Measurements from ENCODE around the gene TENM4. TPM values are rescaled to one million over a fixed set of nuclear protein-coding genes. Genes with fewer than 3 reads are reported as not detected.

TENM4 gene
- total and polyA plus RNA-seq, 2 of the 13 experiments (the other 11 are each of a cell fraction or from before 2014, with no cell fraction given) = not detected

DNA sequence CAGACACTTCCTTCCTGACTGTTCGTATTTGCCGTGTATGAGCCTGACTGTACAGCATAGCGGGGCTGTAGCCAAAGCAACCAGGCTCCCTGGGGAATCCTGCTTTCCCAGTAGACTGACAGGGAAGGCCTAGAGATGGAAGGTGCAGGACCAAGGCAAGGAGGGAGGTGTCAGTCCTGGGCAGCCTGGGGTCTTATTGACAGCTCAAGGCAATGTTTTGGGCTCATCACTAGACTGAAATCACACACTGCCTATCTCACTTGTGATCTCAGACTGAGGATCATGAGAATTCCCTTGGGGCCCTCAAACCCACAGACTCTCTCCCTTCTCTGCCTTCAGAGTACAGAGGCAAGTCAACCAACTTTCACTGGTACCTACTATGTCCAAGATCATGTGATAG is 519.3 kb downstream of the TENM4 start:
- no peak overlapping the region for H3K4me3 ChIP-seq (replicated peaks in 1 of 3; ENCODE audit: insufficient read depth in 1 of 3, low read depth in 2 of 3, low read length in 3 of 3)
- intact Hi-C loops (cut with micrococcal nuclease; ENCODE audit: unreplicated experiment) = no loop called here
- no peak for ATAC-seq
- no peak for FAIRE-seq
- 0% methylated on average over 3 of the region's 3 CpGs for WGBS (ENCODE audit: low lambda C conversion rate)
- TF ChIP-seq HNRNPLL (IDR thresholded peaks at IDR 0.05; ENCODE audit: low read depth, low read length, poor library complexity, severe bottlenecking) (no peak), BORCS8-MEF2B (CRISPR knock-in tag; IDR thresholded peaks at IDR 0.05) (no peak), TFAP4 (IDR thresholded peaks at IDR 0.05; ENCODE audit: borderline replicate concordance, low read depth) (no peak), EED (CRISPR knock-in tag; IDR thresholded peaks at IDR 0.05) (no peak), ZNF326 (CRISPR knock-in tag; IDR thresholded peaks at IDR 0.05; ENCODE audit: borderline replicate concordance) (no peak), REXO4 (CRISPR knock-in tag; IDR thresholded peaks at IDR 0.05; ENCODE audit: borderline replicate concordance) (no peak), HNRNPK (IDR thresholded peaks at IDR 0.05; ENCODE audit: low read depth, low read length, poor library complexity, severe bottlenecking) (no peak), KDM6A (CRISPR knock-in tag; IDR thresholded peaks at IDR 0.05; ENCODE audit: low read depth) (no peak), ZNF383 (CRISPR knock-in tag; IDR thresholded peaks at IDR 0.05; ENCODE audit: borderline replicate concordance) (no peak), ZNF816 (CRISPR knock-in tag; IDR thresholded peaks at IDR 0.05; ENCODE audit: borderline replicate concordance) (no peak), ZFP36 (IDR thresholded peaks at IDR 0.05; ENCODE audit: borderline replicate concordance, low read depth, low read length, partially characterized antibody) (no peak), HDAC1 (CRISPR knock-in tag; IDR thresholded peaks at IDR 0.05) (no peak), ZNF180 (CRISPR knock-in tag; IDR thresholded peaks at IDR 0.05; ENCODE audit: borderline replicate concordance, low read depth) (no peak), CBFB (CRISPR knock-in tag; IDR thresholded peaks at IDR 0.05) (no peak), GMEB2 (CRISPR knock-in tag; IDR thresholded peaks at IDR 0.05; ENCODE audit: low read depth) (no peak)
- BruUV-seq (replicated peaks) = no TSS peak
- CTCF ChIA-PET (ENCODE audit: low intra/inter-chr PET ratio, low total read pairs) = no interaction called here
- no peaks in the 10 kb centered on the region for H4K20me1 ChIP-seq (ENCODE audit: insufficient read depth, low read length)
- no peak for DNase-seq (ENCODE audit: low spot score)
- no peaks in the 10 kb centered on the region for H3K4me1 ChIP-seq (ENCODE audit: insufficient read depth, low read length)
- H3K4me2 ChIP-seq (ENCODE audit: low read depth, low read length) = no peak overlapping the region
- no peaks in the 10 kb centered on the region for H3K9me3 ChIP-seq (ENCODE audit: low read length)
- in situ Hi-C loops (cut with HindIII; ENCODE audit: extremely low pct_ligation_motif_present, low pct_unique_long_range_greater_than_20kb) = no loop called here
- no peaks in the 10 kb centered on the region for H3K79me2 ChIP-seq (ENCODE audit: insufficient read depth, low read length)
- no peak overlapping the region for H3K27ac ChIP-seq (ENCODE audit: extremely low read length, insufficient read depth, low read length)
- peaks cover 1 to 21% of the 10 kb centered on the region in 2 experiments; a peak in 4 of 5 replicates for H3K27me3 ChIP-seq (ENCODE audit: control insufficient read depth in 1 of 2, insufficient read depth in 2 of 2, low read length in 2 of 2)
- POLR2A ChIA-PET = no interaction called here
- no peaks in the 10 kb centered on the region for H3K36me3 ChIP-seq (replicated peaks in 1 of 2; ENCODE audit: control insufficient read depth in 1 of 2, insufficient read depth in 2 of 2, low read length in 2 of 2)
- H3K9ac ChIP-seq (ENCODE audit: insufficient read depth, low read depth, low read length) = no peak overlapping the region
- no peak overlapping the region for H2AFZ ChIP-seq (ENCODE audit: low read length)

Data from HepG2 (cell line).